GM18873 (cell line): Measurements from ENCODE around the gene MCRIP2.

Source experiments
- ATAC-seq: cut with Tn5 transposase; IDR thresholded peaks from one replicate; pipeline ENCODE4 v1.9.1; 2021; ENCODE audit warnings: mild to moderate bottlenecking, moderate library complexity, moderate number of reproducible peaks; ENCODE audit not compliant: unreplicated experiment, low FRiP score

MCRIP2 gene

GRCh38 chr16:631808-632358 is 9.7 kb upstream of the MCRIP2 start:
- ATAC-seq = no peak

GRCh38 chr16:632486-633335 is 8.9 kb upstream of the MCRIP2 start:
- no peak for ATAC-seq

- no peak for ATAC-seq
Measured at GRCh38 chr16:633336-634050, 8.1 kb upstream of the MCRIP2 start.

GRCh38 chr16:634051-634670 is 7.5 kb upstream of the MCRIP2 start:
- no peak for ATAC-seq

- no peak for ATAC-seq
Measured at GRCh38 chr16:634996-635395, 6.6 kb upstream of the MCRIP2 start.

- no peak for ATAC-seq
Measured at GRCh38 chr16:635573-636205, 5.9 kb upstream of the MCRIP2 start.

GRCh38 chr16:636206-637080 is 5.2 kb upstream of the MCRIP2 start, which contains the start of gene METTL26:
TSS of gene METTL26 (minus strand) at chr16:636305. CDS start at chr16:636290, 15 bp downstream.
- peak; percentile 58 for ATAC-seq

GRCh38 chr16:637081-638018 is 4.3 kb upstream of the MCRIP2 start:
- ATAC-seq = no peak

GRCh38 chr16:638034-638543 is 3.5 kb upstream of the MCRIP2 start:
- ATAC-seq = no peak

GRCh38 chr16:638836-639235 is 2.8 kb upstream of the MCRIP2 start:
- ATAC-seq = no peak

GRCh38 chr16:640614-641013 is 1.0 kb upstream of the MCRIP2 start:
- ATAC-seq = no peak

- no peak for ATAC-seq
Measured at GRCh38 chr16:642189-643049, 791 bp downstream of the MCRIP2 start.

- no peak for ATAC-seq
Measured at GRCh38 chr16:643050-643368, 1.4 kb downstream of the MCRIP2 start.

- no peak for ATAC-seq
Measured at GRCh38 chr16:644556-644955, 2.9 kb downstream of the MCRIP2 start.

GRCh38 chr16:645852-646678 is 4.4 kb downstream of the MCRIP2 start:
- no peak for ATAC-seq

GRCh38 chr16:646679-647172 is 5.1 kb downstream of the MCRIP2 start:
- no peak for ATAC-seq
